Uterus (tissue), 2 donors: Measurements from ENCODE around the gene DQX1.

Experiments used
- CTCF ChIP-seq, 4 experiments: fragments of 200-600 bp in 2 of 4; fragments of 450-650 bp in 2 of 4; sonication (generic) in 2 of 4; IDR thresholded peaks; one replicate each; pipeline ENCODE4 v1.5.1; 2016 to 2019; ENCODE audit warnings: antibody characterized with exemption in 4 of 4, mild to moderate bottlenecking in 2 of 4, moderate library complexity in 1 of 4
- POLR2A ChIP-seq, 2 donors: fragments of 450-650 bp; IDR thresholded peaks; one replicate each; pipeline ENCODE4 v1.6.1; 2016; ENCODE audit warnings: antibody characterized with exemption in 2 of 2, mild to moderate bottlenecking in 1 of 2, moderate library complexity in 1 of 2

- TF ChIP-seq CTCF (IDR thresholded peaks at IDR 0.05) (no peak), POLR2A (IDR thresholded peaks at IDR 0.05) (no peak)
Observed at GRCh38 chr2:74571058-74571457, 45.0 kb upstream of the DQX1 start.
